Islet of Langerhans (tissue), 1 donor: ENCODE data around the gene DMAC2.
"Not testable (repeated sequence)": the region's sequence is repeated elsewhere in the genome, so short reads cannot be mapped to it uniquely, and the experiment has no call there.

Experiments used
- FAIRE-seq: peaks from one replicate; lab custom pipeline; 2011; peaks lifted over from hg19 to GRCh38; lab: Jason Lieb, UNC

DMAC2 gene

GRCh38 chr19:41442473-41443355 is 3.0 kb upstream of the DMAC2 start, which contains the start of gene ERICH4:
ERICH4 (plus strand) TSS chr19:41443156; CDS start chr19:41443170, 14 bp downstream.
- no peak for FAIRE-seq

GRCh38 chr19:41441321-41441945 is 1.7 kb upstream of the DMAC2 start:
- no peak for FAIRE-seq

- no peak for FAIRE-seq
These were observed 1.7 kb downstream of the DMAC2 start for GRCh38 chr19:41437944-41438574.

GRCh38 chr19:41436674-41436951 is 3.1 kb downstream of the DMAC2 start:
- FAIRE-seq: no peak

- no peak for FAIRE-seq
These were observed 3.6 kb downstream of the DMAC2 start for GRCh38 chr19:41435936-41436673.

- not testable (repeated sequence) for FAIRE-seq
These were observed 4.3 kb downstream of the DMAC2 start for GRCh38 chr19:41435376-41435775.

- no peak for FAIRE-seq
These were observed 5.3 kb downstream of the DMAC2 start for GRCh38 chr19:41434450-41434849.

GRCh38 chr19:41433171-41433570 is 6.5 kb downstream of the DMAC2 start:
- FAIRE-seq: no peak

- FAIRE-seq: no peak
These were observed 8.0 kb downstream of the DMAC2 start for GRCh38 chr19:41431426-41432386.

- no peak for FAIRE-seq
These were observed 8.8 kb downstream of the DMAC2 start for GRCh38 chr19:41430922-41431321.

- FAIRE-seq: no peak
These were observed 11.2 kb downstream of the DMAC2 start for GRCh38 chr19:41428481-41428859.

GRCh38 chr19:41427647-41428480 is 11.8 kb downstream of the DMAC2 start:
- FAIRE-seq: no peak

- no peak for FAIRE-seq
These were observed 12.6 kb downstream of the DMAC2 start, which contains the start of gene B3GNT8 for GRCh38 chr19:41426952-41427646. B3GNT8 (minus strand) TSS chr19:41427374; CDS start chr19:41426778, 596 bp downstream.

- no peak for FAIRE-seq
These were observed 13.4 kb downstream of the DMAC2 start for GRCh38 chr19:41426116-41426841.

- no peak for FAIRE-seq
These were observed 14.3 kb downstream of the DMAC2 start for GRCh38 chr19:41425174-41426115.

GRCh38 chr19:41424335-41425173 is 15.2 kb downstream of the DMAC2 start:
- FAIRE-seq: no peak

- FAIRE-seq: no peak
These were observed 16.8 kb downstream of the DMAC2 start for GRCh38 chr19:41422955-41423354.
